Measurements from ENCODE around the gene SSH2.

DNA sequence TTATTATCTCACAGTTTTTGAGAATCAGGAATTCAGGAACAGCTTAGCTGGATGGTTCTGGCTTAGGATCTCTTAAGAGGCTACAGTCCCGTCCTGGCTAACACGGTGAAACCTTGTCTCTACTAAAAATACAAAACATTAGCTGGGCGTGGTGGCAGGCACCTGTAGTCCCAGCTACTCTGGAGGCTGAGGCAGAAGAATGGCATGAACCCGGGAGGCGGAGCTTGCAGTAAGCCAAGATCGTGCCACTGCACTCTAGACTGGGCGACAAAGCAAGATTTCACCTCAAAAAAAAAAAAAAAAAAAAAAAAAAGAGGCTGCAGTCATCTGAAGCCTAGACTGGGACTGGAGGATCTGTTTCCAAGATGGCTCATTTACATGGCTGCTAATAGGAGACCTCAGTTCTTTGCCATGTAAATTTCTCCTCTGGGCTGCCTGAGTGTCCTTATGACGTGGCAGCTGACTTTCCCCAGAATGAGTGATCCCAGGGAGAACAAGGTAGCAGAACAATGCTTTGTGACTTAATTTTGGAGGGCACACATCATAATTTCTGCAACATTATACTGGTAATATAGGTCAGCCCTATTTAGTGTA is 211.5 kb downstream of the SSH2 start:
- TF ChIP-seq, protein P1, sequence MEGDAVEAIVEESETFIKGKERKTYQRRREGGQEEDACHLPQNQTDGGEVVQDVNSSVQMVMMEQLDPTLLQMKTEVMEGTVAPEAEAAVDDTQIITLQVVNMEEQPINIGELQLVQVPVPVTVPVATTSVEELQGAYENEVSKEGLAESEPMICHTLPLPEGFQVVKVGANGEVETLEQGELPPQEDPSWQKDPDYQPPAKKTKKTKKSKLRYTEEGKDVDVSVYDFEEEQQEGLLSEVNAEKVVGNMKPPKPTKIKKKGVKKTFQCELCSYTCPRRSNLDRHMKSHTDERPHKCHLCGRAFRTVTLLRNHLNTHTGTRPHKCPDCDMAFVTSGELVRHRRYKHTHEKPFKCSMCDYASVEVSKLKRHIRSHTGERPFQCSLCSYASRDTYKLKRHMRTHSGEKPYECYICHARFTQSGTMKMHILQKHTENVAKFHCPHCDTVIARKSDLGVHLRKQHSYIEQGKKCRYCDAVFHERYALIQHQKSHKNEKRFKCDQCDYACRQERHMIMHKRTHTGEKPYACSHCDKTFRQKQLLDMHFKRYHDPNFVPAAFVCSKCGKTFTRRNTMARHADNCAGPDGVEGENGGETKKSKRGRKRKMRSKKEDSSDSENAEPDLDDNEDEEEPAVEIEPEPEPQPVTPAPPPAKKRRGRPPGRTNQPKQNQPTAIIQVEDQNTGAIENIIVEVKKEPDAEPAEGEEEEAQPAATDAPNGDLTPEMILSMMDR (IDR thresholded peaks at IDR 0.05; ENCODE audit: low read length), result no peak
- no peak for TF ChIP-seq EZH2 (optimal IDR thresholded peaks at IDR 0.05; ENCODE audit: low read depth, low read length)
